Measurements from ENCODE around the gene RAB8A. TPM values are rescaled to one million over a fixed set of nuclear protein-coding genes. Genes with fewer than 3 reads are reported as not detected.

The RAB8A gene
- total and polyA plus RNA-seq, 8 donors = 64.9 to 102 (median 73.0) TPM

GRCh38 chr19:16066611-16067104 lies 45.0 kb upstream of the RAB8A start:
- H3K9me3 ChIP-seq = no peaks in the 10 kb centered on the region
- peaks cover 15 to 45% of the 10 kb centered on the region in 2 donors for H3K4me1 ChIP-seq
- H3K4me3 ChIP-seq = peak overlapping the region in 1 of 2 donors; percentile 31
- DNase-seq (no peak), ATAC-seq (peak; percentile 22)
- intact Hi-C loops (cut with DNase I) = no loop called here
- no peaks in the 10 kb centered on the region for H3K36me3 ChIP-seq
- no peaks in the 10 kb centered on the region for H3K27me3 ChIP-seq
- TF ChIP-seq, protein P1, sequence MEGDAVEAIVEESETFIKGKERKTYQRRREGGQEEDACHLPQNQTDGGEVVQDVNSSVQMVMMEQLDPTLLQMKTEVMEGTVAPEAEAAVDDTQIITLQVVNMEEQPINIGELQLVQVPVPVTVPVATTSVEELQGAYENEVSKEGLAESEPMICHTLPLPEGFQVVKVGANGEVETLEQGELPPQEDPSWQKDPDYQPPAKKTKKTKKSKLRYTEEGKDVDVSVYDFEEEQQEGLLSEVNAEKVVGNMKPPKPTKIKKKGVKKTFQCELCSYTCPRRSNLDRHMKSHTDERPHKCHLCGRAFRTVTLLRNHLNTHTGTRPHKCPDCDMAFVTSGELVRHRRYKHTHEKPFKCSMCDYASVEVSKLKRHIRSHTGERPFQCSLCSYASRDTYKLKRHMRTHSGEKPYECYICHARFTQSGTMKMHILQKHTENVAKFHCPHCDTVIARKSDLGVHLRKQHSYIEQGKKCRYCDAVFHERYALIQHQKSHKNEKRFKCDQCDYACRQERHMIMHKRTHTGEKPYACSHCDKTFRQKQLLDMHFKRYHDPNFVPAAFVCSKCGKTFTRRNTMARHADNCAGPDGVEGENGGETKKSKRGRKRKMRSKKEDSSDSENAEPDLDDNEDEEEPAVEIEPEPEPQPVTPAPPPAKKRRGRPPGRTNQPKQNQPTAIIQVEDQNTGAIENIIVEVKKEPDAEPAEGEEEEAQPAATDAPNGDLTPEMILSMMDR (IDR thresholded peaks at IDR 0.05) = peak in 1 of 2 donors; percentile 39
- H3K27ac ChIP-seq = peak overlapping the region; percentile 41 to 53

GRCh38 chr19:16067205-16067938 lies 44.3 kb upstream of the RAB8A start:
- Histone ChIP-seq H3K27ac (peak overlapping the region; percentile 41 to 53), H3K9me3 (no peaks in the 10 kb centered on the region), H3K4me1 (peaks cover 15 to 52% of the 10 kb centered on the region in 2 donors), H3K4me3 (peak overlapping the region in 1 of 2 donors; percentile 31), H3K27me3 (no peaks in the 10 kb centered on the region), H3K36me3 (no peaks in the 10 kb centered on the region)
- DNase-seq (peak in 2 of 4 donors; percentile 79 to 89), ATAC-seq (peak; percentile 69)
- TF ChIP-seq, protein P1 (IDR thresholded peaks at IDR 0.05) = no peak
- intact Hi-C loops (cut with DNase I) = no loop called here

DNA sequence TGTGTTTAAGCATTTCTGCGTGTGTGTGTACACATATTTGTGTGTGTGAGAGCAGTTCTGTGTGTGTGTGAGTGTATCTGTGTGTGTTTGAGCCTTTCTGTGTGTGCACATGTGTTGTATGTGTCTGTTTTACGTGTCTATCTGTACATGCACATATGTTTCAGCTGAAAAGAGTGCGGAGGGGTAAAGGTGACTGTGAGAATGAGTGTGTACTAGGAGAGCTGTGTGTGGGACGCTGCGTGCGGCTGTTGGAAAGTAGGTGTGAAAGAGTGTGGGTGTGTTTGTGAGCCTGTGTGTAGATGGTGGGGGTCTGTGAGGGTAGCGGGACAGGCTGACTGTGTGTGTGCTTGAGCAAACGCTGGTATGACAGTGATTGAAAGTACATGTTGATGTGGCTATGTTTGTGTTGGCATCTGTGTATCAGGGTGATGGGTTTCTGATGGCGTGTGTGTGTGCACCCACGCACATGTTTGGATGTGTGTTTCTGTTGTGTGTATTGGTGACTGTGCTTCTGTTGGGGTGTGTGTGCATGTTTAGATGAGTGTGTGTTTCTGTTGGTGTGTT lies 42.9 kb upstream of the RAB8A start:
- Histone ChIP-seq H3K36me3 (no peaks in the 10 kb centered on the region), H3K4me1 (peaks cover 15 to 55% of the 10 kb centered on the region in 2 donors), H3K27ac (no peak overlapping the region), H3K4me3 (peak overlapping the region in 1 of 2 donors; percentile 16), H3K27me3 (no peaks in the 10 kb centered on the region), H3K9me3 (no peaks in the 10 kb centered on the region)
- intact Hi-C loops (cut with DNase I) = no loop called here
- TF ChIP-seq, protein P1 (IDR thresholded peaks at IDR 0.05) = no peak
- no peak for DNase-seq
- ATAC-seq = no peak

DNA sequence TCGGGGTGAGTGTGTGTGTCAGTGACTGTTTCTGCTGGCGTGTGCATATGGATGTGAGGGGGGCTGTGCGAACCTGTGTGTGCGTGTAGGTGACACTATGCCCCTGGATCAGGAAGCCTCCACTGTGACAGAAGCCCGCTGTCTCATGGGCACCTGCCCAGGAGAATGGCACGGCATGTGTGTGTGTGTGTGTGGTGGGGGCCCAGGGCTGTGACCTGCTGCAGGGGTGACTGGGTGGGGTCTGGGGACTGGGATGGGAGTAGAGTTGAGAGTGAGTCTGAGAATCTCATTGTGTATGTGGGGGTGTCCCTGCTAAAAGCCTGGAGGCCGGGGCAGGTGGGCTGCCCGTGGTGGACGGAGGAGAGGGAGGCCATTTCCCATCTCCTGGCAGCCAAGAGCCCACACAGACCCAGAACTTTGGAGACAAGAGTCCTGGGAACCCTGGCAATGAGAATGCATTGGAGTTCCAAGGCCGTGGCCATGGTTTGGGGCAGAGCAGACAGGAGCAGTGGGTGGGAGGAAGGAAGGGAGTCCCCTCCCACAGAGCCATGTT lies 41.8 kb upstream of the RAB8A start:
- TF ChIP-seq, protein P1 (IDR thresholded peaks at IDR 0.05) = no peak
- H3K4me3 ChIP-seq = peak overlapping the region in 1 of 2 donors; percentile 9
- H3K27ac ChIP-seq = peak overlapping the region; percentile 76 to 88
- DNase-seq (peak in 2 of 4 donors; percentile 29 to 54), ATAC-seq (no peak)
- intact Hi-C loops (cut with DNase I) = no loop called here
- H3K4me1 ChIP-seq = peaks cover 15 to 55% of the 10 kb centered on the region in 2 donors
- no peaks in the 10 kb centered on the region for H3K36me3 ChIP-seq
- H3K27me3 ChIP-seq = no peaks in the 10 kb centered on the region
- H3K9me3 ChIP-seq = no peaks in the 10 kb centered on the region
